ENCODE data around the gene SSNA1.
A peak's percentile ranks its signal among the peaks of the same experiment; 100 is the strongest.

GRCh38 chr9:137176302-137177182 lies 11.9 kb upstream of the SSNA1 start:
- TF ChIP-seq CTCF (IDR thresholded peaks at IDR 0.05; ENCODE audit: low read depth, low read length) = peak; percentile 40
- no peak for TF ChIP-seq EZH2phosphoT487 (IDR thresholded peaks at IDR 0.05; ENCODE audit: low read depth)
